ENCODE results near the gene C5AR2.
A peak's percentile ranks its signal among the peaks of the same experiment; 100 is the strongest.
"Not testable (repeated sequence)": the region's sequence is repeated elsewhere in the genome, so short reads cannot be mapped to it uniquely, and the experiment has no call there.

Gene C5AR2

DNA sequence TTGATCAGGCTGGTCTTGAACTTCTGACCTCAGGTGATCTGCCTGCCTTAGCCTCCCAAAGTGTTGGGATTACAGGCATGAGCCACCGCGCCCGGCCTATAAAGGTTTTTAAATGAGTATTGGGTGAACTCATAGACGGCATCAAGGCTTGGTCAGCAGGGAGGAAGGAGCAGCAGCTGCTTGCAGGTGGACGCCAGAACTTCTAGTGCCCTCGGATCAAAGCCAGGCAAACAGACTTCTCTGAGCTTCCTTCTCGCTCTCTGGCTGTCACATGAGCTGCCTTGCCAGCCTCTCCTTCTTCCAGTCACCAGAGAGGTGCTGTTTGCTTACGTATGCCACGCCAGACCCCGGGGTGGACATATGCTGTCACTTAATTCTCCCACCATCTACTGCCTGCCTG lies 33.5 kb downstream of the C5AR2 start:
- DNase-seq, result not testable (repeated sequence)

DNA sequence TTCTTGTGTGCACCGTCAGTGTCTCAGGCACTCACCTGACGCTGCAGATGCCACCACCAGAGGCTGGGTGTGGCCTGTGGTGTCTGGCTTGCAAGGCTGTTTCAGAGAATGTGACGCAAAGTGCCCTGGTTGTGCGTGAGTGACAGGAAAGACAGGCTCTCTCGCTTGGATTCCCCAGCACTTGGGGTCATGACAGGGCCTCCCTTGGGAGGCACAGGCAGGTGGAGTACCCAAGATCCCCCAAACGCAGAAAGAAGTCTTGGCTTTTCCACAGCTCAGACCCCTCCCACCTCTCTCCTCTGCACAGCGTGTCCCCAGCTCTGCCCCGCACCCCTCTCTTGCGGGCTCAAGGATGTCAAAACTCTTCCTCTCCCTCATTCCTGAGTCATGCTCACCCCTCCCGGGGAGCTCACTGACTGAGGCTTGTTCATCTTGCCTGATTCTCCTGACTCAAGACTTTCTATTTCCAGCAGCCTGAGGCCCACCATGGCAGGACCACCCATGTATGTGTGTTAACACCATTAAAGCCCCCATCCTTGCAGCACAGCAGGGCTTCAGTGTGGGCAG lies 38.2 kb downstream of the C5AR2 start:
- no peak for DNase-seq

DNA sequence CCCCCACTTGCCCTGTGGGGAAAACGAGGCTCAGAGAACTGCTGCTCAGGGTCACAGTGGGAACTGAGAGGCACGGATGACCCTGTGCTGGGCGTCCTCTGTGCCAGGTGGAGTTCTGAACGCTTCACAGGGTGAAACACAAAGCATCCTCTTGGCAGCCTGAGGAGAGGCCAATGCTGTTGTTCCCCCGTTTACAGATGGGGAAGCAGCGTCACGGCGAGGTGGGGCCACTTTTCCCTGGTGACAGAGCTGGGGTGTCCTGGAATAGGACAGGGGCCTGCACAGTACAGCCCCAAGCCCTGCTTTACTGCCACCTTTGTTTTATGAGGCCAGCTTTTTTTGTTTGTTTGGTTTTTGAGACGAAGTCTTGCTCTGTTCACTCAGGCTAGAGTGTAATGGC lies 39.3 kb downstream of the C5AR2 start:
- no peak for DNase-seq

DNA sequence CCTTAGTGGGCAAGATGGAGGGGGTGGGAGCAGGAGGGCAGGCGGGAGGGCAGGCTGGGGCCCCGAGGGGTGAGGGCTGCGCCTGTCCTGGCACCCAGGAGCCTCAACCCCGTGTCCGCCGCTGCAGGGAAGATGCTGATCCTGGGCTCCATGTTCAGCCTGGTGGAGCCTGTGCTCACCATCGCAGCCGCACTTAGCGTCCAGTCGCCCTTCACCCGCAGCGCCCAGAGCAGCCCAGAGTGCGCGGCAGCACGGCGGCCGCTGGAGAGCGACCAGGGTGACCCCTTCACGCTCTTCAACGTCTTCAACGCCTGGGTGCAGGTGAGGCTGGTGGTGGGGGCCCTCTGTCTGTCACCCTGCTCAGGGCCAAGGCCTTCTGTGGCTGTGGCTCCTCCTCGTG lies 40.6 kb downstream of the C5AR2 start:
- no peak for DNase-seq

DNA sequence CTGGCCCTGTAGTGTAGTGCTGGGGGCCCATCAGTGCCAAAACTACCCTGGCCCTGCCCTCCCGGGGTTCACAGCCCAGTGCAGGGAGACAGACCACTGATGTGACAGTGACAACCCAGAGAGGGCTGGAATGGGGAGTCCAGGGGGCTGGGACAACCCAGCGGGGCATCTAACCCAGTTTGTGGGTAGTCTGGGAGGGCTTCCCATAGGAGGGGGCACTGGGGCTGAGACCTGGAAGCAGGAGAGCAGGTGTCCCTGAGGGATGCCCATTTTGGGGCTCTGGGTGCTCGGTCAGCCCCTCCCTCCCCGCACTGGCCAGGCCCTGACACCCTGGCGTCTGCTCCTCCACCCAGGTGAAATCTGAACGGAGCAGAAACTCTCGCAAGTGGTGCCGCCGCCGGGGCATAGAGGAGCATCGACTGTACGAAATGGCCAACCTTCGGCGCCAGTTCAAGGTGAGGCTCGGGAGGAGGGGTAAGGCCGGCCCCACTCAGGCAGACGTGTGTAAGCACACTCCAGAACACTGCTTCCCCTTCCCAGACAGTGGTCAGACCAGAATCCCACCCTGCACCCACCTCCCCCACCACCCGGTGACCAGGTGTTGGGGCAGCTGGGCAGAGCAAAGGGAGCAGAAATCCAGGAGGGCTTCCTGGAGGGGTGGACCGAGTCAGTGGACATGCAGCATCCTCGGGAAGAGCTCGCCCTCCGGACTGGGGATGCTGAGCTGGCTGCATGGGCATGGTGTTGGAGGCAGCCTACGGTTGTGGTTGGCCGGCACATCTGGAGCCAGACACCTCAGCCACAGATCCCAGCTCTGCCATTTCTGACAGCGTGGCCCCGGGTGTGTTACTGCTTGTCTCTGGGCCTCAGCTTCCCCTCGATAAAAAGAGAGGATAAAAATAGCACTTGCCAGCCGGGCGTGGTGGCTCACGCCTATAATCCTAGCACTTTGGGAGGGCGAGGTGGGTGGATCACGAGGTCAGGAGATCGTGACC lies 41.6 kb downstream of the C5AR2 start:
- DNase-seq, result no peak

DNA sequence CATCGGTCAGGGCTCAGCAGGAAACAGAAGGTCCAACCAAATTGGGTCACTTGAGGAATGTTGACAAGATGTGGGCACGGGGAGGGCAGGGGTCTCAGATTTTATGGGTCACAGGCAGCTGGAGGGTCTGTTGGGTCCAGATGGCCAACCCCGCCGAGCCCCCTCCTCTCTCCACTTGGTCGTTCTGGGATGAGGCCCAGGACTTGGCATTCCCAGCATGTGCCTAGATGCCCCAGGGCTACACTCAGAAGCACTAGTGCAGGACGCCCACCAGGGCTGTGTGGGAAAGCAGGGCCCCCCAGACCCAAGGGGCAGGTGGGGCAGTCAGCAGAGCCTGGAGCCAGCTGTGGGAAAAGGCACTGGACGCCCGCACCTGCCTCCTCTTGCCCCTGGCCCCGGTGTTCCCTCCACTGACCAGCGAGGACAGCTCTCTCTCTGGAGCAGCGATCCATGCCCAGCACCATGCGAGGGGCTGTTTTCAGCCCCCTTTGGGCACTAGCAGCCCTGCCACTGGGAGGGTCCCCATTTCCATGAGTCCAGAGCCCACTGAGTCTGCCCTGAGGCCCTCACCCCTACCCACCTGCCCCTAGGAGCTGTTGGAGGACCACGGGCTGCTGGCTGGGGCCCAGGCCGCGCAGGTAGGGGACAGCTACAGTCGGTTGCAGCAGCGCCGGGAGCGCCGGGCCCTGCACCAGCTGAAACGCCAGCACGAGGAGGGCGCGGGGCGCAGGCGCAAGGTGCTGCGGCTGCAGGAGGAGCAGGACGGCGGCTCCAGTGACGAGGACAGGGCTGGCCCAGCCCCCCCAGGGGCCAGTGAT lies 43.1 kb downstream of the C5AR2 start:
- DNase-seq, result no peak

DNA sequence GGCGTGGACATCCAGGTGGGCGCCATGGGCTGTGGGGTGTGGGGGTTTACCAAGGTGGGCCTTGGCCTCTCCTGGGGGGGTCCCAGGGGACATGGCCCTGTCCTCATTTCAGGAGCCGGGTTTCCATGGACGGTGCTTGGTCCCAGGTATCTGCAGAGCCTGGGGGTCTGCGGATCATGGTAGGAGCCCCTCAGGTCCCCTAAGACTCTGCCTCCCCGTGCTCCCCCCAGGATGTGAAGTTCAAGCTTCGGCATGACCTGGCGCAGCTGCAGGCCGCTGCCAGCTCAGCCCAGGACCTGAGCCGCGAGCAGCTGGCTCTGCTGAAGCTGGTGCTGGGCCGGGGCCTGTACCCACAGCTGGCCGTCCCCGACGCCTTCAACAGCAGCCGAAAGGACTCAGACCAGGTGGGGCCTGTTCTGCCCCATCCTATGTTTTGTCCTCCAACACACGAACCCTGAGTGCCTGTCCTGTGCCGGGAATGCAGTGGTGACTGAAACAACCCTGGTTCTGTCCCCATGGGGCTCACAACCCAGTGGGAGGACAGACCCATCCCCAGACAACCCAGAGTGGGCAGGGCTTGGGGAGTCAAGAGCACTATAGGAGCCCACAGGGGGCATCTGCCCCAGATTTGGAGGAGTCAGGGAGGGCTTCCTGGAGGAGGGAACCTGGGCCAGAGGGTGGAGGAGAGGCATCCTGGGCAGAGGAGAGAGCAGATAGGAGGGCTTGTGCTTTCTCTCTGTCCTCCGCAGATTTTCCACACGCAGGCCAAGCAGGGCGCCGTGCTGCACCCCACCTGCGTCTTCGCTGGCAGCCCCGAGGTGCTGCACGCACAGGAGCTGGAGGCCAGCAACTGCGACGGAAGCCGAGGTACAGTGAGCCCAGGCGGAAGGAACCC lies 44.0 kb downstream of the C5AR2 start:
- no peak for DNase-seq

DNA sequence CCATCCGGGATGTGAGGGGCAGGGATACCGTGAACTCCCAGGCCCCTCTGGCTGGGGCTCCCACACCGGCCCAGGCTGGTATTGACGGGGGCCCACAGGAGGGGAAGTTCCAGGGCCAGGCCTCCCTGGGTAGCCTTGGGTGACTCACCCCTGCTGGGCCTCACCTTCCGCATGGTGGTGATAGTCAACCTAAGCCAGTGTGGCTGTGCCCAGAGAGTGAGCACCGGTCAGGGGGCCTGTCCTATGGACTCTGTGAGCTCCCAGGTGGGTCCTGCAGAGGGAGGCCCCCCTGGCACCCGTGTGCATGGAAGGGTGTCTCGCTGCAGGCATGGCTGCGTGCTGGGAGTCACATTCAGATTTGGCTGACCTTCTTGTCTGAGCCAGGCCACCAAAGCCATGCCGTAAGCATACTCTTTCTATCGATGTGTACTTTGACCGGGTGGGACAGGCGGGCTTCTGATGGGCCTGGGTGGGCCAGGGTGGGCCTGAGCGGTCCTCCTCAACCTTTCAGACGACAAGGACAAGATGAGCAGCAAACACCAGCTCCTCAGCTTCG lies 44.7 kb downstream of the C5AR2 start:
- no peak for DNase-seq

DNA sequence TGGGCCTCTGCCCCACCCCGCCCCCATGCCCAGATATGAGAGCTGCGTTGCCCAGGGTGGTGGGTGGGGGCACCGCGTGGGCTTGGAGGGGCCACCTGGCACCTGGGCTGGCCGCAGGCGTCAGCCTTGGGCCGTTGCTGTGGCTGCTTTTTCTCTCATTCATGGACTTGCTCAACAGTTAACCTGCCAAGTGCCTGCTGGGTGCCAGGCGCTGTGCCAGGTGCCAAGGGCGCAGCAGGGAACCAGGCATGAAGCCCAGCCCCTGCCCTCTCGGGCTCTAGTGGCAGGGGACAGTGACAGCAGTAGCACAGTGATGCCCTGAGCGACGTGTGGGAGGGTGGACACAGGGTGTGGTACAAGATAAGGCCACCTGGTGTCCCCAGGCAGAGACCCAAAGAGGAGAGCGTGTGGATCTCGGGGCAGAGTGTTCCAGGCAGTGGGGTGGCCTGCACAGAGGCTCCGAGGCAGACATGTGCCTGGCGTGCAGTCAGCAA lies 45.3 kb downstream of the C5AR2 start:
- peak; percentile 21 for DNase-seq

DNA sequence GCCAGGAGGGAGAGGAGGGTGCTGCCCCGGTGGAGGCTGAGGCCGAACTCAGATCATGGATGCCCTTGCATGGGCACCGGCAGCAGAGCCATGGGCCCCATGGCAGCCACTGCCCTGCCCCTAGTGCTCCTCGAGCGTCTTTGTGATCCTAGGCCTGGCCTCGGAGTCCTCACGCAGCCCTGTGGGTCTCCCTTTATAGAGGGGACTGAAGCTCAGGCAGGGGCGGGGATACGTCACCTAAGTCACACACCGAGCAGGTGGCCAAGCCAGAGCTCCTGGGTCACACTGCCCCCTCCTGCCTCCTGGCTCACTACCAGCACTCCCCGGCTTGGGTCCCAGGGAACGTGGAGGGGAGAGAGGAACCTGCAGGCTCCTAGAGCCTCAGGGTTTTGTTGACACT lies 45.8 kb downstream of the C5AR2 start:
- peak; percentile 7 for DNase-seq

DNA sequence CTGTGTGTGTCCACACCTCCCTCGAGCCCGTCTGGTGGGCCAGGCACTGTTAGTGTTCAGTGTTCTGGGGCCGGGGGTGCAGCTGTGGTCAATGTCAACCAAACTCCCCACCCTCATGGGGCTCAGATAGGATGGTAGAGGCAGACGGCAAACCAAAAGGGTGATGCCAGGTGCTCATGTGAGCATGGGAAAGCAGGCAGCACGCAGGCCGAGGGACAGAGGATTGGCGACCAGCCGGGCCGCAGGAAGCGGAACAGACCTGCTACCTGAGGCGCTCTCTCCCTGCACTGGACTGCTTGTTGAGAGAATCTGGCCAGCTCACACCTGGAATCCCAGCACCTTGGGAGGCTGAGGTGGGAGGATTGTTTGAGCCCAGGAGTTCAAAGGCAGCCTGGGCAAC lies 46.3 kb downstream of the C5AR2 start:
- no peak for DNase-seq

DNA sequence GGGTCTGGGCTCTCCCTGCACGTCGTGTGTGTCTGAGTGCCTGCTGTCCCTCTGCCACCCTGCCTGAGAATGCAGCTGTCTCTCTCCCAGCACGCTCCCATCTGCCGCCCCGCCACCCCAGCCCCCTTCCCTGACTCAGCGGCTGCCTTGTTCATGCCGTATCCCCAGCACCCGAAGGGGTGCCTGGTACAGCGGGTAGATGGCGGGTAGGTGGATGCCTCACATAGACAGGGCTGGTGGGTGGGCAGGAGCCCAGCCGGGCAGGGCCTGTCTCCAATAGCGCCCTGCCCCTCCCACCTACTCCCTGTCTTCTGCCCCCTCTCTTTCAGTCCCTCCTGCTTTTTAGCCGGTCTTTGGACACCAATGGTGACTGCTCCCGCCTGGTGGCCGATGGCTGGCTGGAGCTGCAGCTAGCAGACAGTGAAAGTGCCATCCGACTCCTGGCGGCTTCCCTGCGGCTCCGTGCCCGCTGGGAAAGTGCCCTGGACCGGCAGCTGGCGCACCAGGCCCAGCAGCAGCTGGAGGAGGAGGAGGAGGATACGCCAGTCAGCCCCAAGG lies 47.5 kb downstream of the C5AR2 start:
- no peak for DNase-seq

DNA sequence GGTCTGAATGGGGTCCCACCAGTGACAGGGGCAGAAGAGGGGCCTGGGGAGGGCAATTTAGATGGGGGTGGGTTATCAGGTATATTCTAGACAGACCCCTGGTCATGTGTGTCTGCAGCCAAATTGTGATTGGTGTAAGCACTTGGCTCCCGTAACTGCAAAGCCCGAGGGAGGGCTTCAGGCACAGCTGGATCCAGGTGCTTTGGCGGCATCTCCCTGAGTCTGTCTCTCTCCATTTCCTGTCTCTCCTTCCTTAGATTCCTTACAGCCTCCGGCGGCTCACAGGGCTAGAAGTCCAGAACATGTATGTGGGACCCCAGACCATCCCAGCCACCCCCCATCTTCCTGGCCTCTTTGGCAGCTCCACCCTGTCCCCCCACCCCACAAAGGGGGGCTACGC lies 48.6 kb downstream of the C5AR2 start:
- no peak for DNase-seq

DNA sequence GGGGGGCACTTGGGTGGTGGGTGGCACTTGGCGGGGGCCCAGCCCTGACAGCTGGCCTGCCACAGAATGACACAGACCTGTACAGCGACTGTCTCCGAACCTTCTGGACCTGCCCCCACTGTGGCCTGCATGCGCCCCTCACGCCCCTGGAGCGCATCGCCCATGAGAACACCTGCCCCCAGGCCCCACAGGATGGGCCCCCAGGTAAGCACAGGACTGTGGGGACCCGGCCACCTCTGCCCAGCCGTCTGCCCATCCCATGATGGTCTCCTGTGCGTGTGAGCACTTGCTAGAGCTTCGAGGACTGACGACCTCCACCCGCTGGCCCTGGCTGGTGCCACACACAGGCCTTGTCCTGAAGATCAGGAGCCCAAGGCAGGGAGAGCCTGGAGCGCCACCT lies 49.1 kb downstream of the C5AR2 start:
- DNase-seq, result no peak

DNA sequence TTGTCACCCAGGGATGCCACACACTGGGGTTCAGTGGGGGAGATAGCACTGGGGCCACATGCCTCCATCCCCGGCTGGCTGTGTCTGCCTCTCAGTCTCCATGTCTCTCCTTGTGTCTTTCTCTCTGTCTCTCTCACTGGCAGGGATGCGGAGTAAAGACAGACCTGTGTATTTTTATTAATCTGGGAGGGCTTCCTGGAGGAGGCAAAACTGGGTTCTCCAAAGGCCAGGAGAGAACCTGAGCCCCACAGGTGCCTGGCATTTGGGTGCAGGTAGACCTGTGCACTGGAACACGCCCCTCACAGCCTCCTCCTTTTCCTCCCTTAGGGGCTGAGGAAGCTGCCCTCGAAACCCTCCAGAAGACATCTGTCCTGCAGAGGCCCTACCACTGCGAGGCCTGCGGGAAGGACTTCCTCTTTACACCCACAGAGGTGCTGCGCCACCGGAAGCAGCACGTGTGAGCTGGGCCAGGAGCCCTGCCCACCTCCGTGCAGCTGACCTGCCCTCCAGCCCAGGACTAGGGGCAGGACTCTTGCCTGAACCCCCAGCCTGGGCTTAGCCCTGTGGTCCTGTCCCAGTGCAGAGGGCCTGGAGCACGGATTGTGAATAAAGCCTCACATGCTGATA lies 49.8 kb downstream of the C5AR2 start:
- DNase-seq, result no peak

DNA sequence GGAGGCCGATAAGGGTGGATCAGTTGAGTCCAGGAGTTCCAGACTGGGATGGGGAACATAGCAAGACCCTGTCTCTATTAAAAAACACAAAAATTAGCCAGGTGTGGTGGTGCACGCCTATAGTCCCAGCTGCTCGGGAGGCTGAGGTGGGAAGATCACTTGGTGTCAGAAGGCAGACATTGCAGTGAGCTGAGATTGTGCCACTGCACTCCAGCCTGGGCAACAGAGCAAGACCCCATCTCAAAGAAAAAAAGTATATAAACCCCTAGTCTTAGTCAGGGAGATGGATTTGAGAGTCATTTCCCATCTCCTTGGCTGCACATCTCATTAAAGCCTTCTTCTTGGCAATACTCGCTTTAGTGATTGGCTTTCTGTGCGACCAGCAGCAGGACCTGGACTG lies 51.9 kb downstream of the C5AR2 start:
- not testable (repeated sequence) for DNase-seq

DNA sequence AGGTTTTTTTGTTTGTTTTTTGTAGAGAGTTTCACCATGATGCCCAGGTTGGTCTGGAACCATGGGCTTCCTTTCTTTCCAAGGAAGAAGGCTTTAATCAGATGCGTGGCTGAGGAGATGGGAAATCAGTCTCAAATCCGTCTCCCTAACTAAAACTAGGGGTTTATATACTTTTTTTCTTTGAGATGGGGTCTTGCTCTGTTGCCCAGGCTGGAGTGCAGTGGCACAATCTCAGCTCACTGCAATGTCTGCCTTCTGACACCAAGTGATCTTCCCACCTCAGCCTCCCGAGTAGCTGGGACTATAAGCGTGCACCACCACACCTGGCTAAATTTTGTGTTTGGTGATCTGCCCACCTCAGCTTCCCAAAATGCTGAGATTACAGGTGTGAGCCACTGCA lies 52.6 kb downstream of the C5AR2 start:
- DNase-seq, result not testable (repeated sequence)

DNA sequence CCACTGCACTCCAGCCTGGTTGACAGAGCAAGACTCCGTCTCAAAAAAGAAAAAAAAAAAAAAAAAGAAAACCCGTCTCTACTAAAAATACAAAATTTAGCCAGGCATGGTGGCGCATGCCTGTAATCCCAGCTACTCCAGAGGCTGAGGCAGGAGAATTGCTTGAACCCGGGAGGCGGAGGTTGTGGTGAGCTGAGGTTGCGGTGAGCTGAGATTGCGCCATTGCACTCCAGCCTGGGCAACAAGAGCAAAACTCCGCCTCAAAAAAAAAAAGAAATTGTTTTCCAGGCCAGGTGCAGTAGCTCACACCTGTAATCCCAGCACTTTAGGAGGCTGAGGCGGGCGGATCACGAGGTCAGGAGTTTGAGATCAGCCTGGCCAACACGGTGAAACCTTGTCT lies 54.6 kb downstream of the C5AR2 start:
- not testable (repeated sequence) for DNase-seq

DNA sequence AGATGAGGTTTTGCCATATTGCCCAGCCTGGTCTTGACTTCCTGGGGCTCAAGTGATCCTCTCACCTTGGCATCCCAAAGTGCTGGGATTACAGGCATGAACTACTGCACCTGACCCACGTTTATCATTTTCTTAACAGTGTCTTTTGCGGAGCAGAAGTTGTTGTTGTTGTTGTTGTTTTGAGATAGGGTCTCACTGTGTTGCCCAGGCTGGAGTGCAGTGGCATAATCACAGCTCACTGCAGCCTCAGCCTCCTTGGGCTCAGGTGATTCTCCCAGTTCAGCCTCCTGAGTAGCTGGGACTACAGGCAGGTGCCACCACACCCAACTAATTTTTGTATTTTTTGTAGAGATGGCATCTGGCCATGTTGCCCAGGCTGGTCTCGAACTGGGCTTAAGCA lies 55.6 kb downstream of the C5AR2 start:
- not testable (repeated sequence) for DNase-seq

DNA sequence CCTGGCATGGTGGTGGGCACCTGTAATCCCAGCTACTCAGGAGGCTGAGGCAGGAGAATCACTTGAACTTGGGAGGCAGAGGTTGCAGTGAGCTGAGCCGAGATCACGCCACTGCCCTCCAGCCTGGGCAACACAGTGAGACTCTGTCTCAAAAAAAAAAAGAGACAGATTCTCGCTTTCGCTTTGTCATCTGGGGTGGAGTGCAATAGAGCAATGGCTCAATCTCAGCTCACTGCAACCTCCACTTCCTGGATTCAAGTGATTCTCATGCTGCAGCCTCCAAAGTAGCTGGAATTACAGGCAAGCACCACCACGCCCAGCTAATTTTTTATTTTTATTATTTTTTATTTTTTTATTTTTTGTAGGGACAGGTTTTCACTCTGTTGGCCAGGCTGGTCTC lies 56.7 kb downstream of the C5AR2 start:
- not testable (repeated sequence) for DNase-seq

DNA sequence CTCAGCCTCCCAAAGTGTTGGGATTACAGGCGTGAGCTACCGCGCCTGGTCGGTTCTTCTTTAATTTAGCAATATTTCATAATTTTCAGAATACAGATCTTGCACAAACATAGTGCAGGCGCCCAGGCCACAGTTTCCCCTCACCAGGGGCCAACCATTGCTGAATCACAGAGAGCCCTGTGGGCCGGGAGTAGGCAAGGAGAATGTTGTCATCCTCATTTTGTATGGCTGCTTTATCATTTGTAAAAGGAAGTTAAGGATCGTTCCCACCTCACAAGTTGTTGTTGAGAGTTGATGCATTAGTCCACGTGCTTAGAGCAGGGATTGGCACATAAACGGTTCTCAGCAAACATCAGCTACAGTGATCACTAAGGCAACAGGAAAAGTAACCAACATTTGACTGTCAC lies 57.2 kb downstream of the C5AR2 start:
- no peak for DNase-seq

Measured in NCI-H2107 (cell line).